ENCODE data around the gene SYNJ2BP.

GRCh38 chr14:70442750-70443149, 25.9 kb upstream of the SYNJ2BP start:
- TF ChIP-seq CTCF (IDR thresholded peaks at IDR 0.05) (no peak), POLR2A (IDR thresholded peaks at IDR 0.05) (no peak), EP300 (IDR thresholded peaks at IDR 0.05) (no peak)

Data from sigmoid colon (tissue), 4 donors.